H9 (cell line): ENCODE results near the gene CDYL. TPM values are rescaled to one million over a fixed set of nuclear protein-coding genes. Genes with fewer than 3 reads are reported as not detected.

Experiments
- DNase-seq: peaks from one replicate; pipeline ENCODE4 v3.0.0-alpha.2; 2017
- H2AFZ ChIP-seq: one replicate; pipeline ENCODE4 v1.6.1; 2013; ENCODE audit warnings: mild to moderate bottlenecking, low read length, control low read depth, moderate library complexity
- H2AK5ac ChIP-seq: 2 replicates; pipeline ENCODE4 v1.6.1; 2013; ENCODE audit warnings: low read length, control low read depth, mixed read lengths; ENCODE audit not compliant: insufficient read length
- H2BK120ac ChIP-seq: one replicate; pipeline ENCODE4 v1.6.1; 2013; ENCODE audit warnings: low read depth, mild to moderate bottlenecking, low read length, control low read depth, inconsistent platforms; ENCODE audit not compliant: poor library complexity, severe bottlenecking
- H2BK12ac ChIP-seq: 2 replicates; pipeline ENCODE4 v1.6.1; 2013; ENCODE audit warnings: low read length, control low read depth, mixed read lengths, low read depth; ENCODE audit not compliant: insufficient read length
- H2BK15ac ChIP-seq: 2 replicates; pipeline ENCODE4 v1.6.1; 2013; ENCODE audit warnings: low read depth, low read length, control low read depth
- H2BK20ac ChIP-seq: one replicate; pipeline ENCODE4 v1.6.1; 2013; ENCODE audit warnings: low read depth, mild to moderate bottlenecking, low read length, control low read depth, inconsistent platforms; ENCODE audit not compliant: poor library complexity, severe bottlenecking
- H2BK5ac ChIP-seq: 2 replicates; pipeline ENCODE4 v1.6.1; 2013; ENCODE audit warnings: low read length, control low read depth, mixed read lengths; ENCODE audit not compliant: insufficient read length
- H3K14ac ChIP-seq: 2 replicates; pipeline ENCODE4 v1.6.1; 2013; ENCODE audit warnings: low read length, control low read depth; ENCODE audit not compliant: insufficient read depth
- H3K18ac ChIP-seq: 2 replicates; pipeline ENCODE4 v1.6.1; 2013; ENCODE audit warnings: low read depth, mild to moderate bottlenecking, mixed read lengths, low read length, control low read depth; ENCODE audit not compliant: insufficient read length
- H3K23ac ChIP-seq: 2 replicates; pipeline ENCODE4 v1.6.1; 2013; ENCODE audit warnings: low read length, control low read depth, mixed read lengths, low read depth; ENCODE audit not compliant: insufficient read length
- H3K23me2 ChIP-seq: 2 replicates; pipeline ENCODE4 v1.6.1; 2013; ENCODE audit warnings: low read depth, mild to moderate bottlenecking, mixed read lengths, low read length, control low read depth; ENCODE audit not compliant: insufficient read length, poor library complexity, severe bottlenecking
- H3K27ac ChIP-seq: 2 replicates; pipeline ENCODE4 v1.5.1; 2013; ENCODE audit warnings: low read length, control low read depth, mixed read lengths, low read depth; ENCODE audit not compliant: insufficient read length
- H3K27me3 ChIP-seq: 2 replicates; pipeline ENCODE4 v1.6.1; 2013; ENCODE audit warnings: low read length, control low read depth, inconsistent platforms; ENCODE audit not compliant: insufficient read depth
- H3K4ac ChIP-seq: 2 replicates; pipeline ENCODE4 v1.6.1; 2013; ENCODE audit warnings: low read depth, mild to moderate bottlenecking, control low read depth, inconsistent platforms, low read length, moderate library complexity
- H3K4me1 ChIP-seq: 2 replicates; pipeline ENCODE4 v1.6.1; 2013; ENCODE audit warnings: low read length, control low read depth, inconsistent platforms; ENCODE audit not compliant: insufficient read depth
- H3K4me2 ChIP-seq: 2 replicates; pipeline ENCODE4 v1.6.1; 2013; ENCODE audit warnings: low read length, control low read depth, mixed read lengths; ENCODE audit not compliant: insufficient read length, insufficient read depth
- H3K56ac ChIP-seq: 2 replicates; pipeline ENCODE4 v1.6.1; 2013; ENCODE audit warnings: low read depth, mild to moderate bottlenecking, mixed read lengths, low read length, control low read depth; ENCODE audit not compliant: insufficient read length
- H3K79me1 ChIP-seq: 2 replicates; pipeline ENCODE4 v1.6.1; 2013; ENCODE audit warnings: low read depth, mild to moderate bottlenecking, moderate library complexity, low read length, control low read depth, inconsistent platforms; ENCODE audit not compliant: insufficient read depth, poor library complexity, severe bottlenecking
- H3K79me2 ChIP-seq: 2 replicates; pipeline ENCODE4 v1.6.1; 2013; ENCODE audit warnings: low read length, control low read depth, inconsistent platforms; ENCODE audit not compliant: insufficient read depth
- H3K9ac ChIP-seq: 2 replicates; pipeline ENCODE4 v1.6.1; 2013; ENCODE audit warnings: low read length, control low read depth, mixed read lengths; ENCODE audit not compliant: insufficient read length; ENCODE audit errors: extremely low read depth
- H3K9me3 ChIP-seq: one replicate; pipeline ENCODE4 v1.6.1; 2013; ENCODE audit warnings: low read depth, low read length, inconsistent platforms; ENCODE audit not compliant: control insufficient read depth
- H3T11ph ChIP-seq: one replicate; pipeline ENCODE4 v1.6.1; 2013; ENCODE audit warnings: mild to moderate bottlenecking, low read length, control low read depth, inconsistent platforms
- H4K20me1 ChIP-seq: one replicate; pipeline ENCODE4 v1.6.1; 2013; ENCODE audit not compliant: control insufficient read depth, insufficient read length, insufficient read depth
- H4K5ac ChIP-seq: 2 replicates; pipeline ENCODE4 v1.6.1; 2013; ENCODE audit warnings: low read depth, mild to moderate bottlenecking, mixed read lengths, low read length, control low read depth; ENCODE audit not compliant: insufficient read length
- H4K8ac ChIP-seq: replicated peaks from 2 replicates; pipeline ENCODE4 v1.6.1; 2013; ENCODE audit warnings: low read length, control low read depth, mixed read lengths, low read depth; ENCODE audit not compliant: insufficient read length
- H4K91ac ChIP-seq: 2 replicates; pipeline ENCODE4 v1.6.1; 2013; ENCODE audit warnings: low read depth, mild to moderate bottlenecking, moderate library complexity, mixed read lengths, low read length, control low read depth; ENCODE audit not compliant: insufficient read length
- H3K27ac Mint-ChIP-seq, 3 experiments: 2 replicates in 2 of 3; 3 replicates in 1 of 3; pipeline ENCODE4 v1.8.0; 2020 to 2021; ENCODE audit warnings: mixed read lengths in 3 of 3, mild to moderate bottlenecking in 1 of 3, moderate library complexity in 1 of 3
- H3K27me3 Mint-ChIP-seq: 2 replicates; pipeline ENCODE4 v1.8.0; 2021; ENCODE audit warnings: low read depth, mild to moderate bottlenecking, moderate library complexity, mixed read lengths
- H3K36me3 Mint-ChIP-seq, 3 experiments: 2 replicates in 2 of 3; 3 replicates in 1 of 3; pipeline ENCODE4 v1.8.0; 2020 to 2021; ENCODE audit warnings: low read depth in 3 of 3, mixed read lengths in 3 of 3; ENCODE audit not compliant: insufficient read depth in 1 of 3
- H3K4me1 Mint-ChIP-seq, 2 experiments: 2 replicates each; pipeline ENCODE4 v1.8.0; 2020; ENCODE audit warnings: mixed read lengths in 2 of 2
- H3K4me3 Mint-ChIP-seq, 2 experiments: 2 replicates in 1 of 2; 3 replicates in 1 of 2; pipeline ENCODE4 v1.8.0; 2020 to 2021; ENCODE audit warnings: mild to moderate bottlenecking in 2 of 2, mixed read lengths in 2 of 2, moderate library complexity in 1 of 2
- H3K9me3 Mint-ChIP-seq, 2 experiments: 2 replicates in 1 of 2; 3 replicates in 1 of 2; pipeline ENCODE4 v1.8.0; 2020; ENCODE audit warnings: mild to moderate bottlenecking in 2 of 2, mixed read lengths in 2 of 2, moderate library complexity in 1 of 2
- WGBS: extraction: QIAGEN DNeasy Blood & Tissue Kit; methylation state at CpG from one replicate; pipeline ENCODE4 v1.1.7; 2013; ENCODE audit warnings: missing lambda C conversion rate, low lambda C conversion rate, mixed read lengths; ENCODE audit not compliant: insufficient read length; ENCODE audit errors: extremely low coverage; 5-methylcytosine and 5-hydroxymethylcytosine counted together
- total RNA-seq: library from RNA; stranded (reverse); gene quantifications from 2 replicates; pipeline ENCODE4 v1.2.1, GENCODE V29; 2021
- TF ChIP-seq, protein P1 (sequence below): fragments of 200-600 bp; sonication (generic); conservative IDR thresholded peaks from 3 replicates; pipeline ENCODE4 v1.8.0; 2021; ENCODE audit warnings: antibody characterized with exemption, mild to moderate bottlenecking

Gene CDYL
- total RNA-seq, 1 experiment from 2014 or later = 95.0 TPM

DNA sequence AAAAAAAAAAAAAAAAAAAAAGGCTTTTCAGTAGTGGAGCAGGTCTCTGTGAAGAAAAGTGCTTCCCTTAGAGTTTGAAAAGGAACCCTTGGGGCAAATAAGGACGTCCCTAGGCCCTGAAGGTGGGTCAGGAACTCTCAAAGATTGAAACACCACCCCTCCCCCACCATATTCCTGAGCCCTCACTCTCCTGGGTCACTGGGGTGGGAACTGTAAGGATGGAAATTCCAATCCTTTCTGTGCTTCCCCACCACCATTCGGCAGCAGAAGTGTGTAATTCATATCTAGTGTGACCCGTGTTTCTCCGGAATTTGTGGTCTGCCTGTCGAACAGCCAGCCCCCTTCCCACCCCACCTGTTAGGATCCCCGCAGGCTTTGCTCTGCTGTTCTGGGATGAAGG, 12.3 kb downstream of the CDYL start:
- peaks cover 52 to 65% of the 10 kb centered on the region in 2 experiments for H3K4me1 Mint-ChIP-seq
- Histone ChIP-seq H2AK5ac (no peak overlapping the region), H3K56ac (no peak overlapping the region), H2BK12ac (no peak overlapping the region), H2BK15ac (no peak overlapping the region), H3K9me3 (no peaks in the 10 kb centered on the region), H2BK5ac (no peak overlapping the region), H3K4me1 (peaks cover 5% of the 10 kb centered on the region; the same call in 1 of the 2 replicates), H2AFZ (no peak overlapping the region), H4K8ac (no peak overlapping the region), H3K14ac (no peak overlapping the region), H2BK20ac (no peak overlapping the region), H4K91ac (no peak overlapping the region), H3K79me2 (peaks cover 70% of the 10 kb centered on the region; the same call in 1 of the 2 replicates), H3K27me3 (peaks cover 2% of the 10 kb centered on the region; the same call in 1 of the 2 replicates), H3K4ac (no peak overlapping the region), H3K18ac (no peak overlapping the region), H3K23ac (no peak overlapping the region), H3K9ac (no peak overlapping the region), H3K27ac (no peak overlapping the region), H3K4me2 (no peak overlapping the region), H4K5ac (no peak overlapping the region), H2BK120ac (no peak overlapping the region), H4K20me1 (no peaks in the 10 kb centered on the region), H3K23me2 (no peaks in the 10 kb centered on the region), H3T11ph (no peak overlapping the region), H3K79me1 (peaks cover 15% of the 10 kb centered on the region)
- H3K27ac Mint-ChIP-seq = no peak overlapping the region
- DNase-seq = no peak
- H3K4me3 Mint-ChIP-seq = no peak overlapping the region; a peak in 1 of 5 replicates
- peaks cover 4% of the 10 kb centered on the region in 2 experiments for H3K9me3 Mint-ChIP-seq
- peaks cover 9 to 15% (median 10%) of the 10 kb centered on the region in 3 experiments for H3K36me3 Mint-ChIP-seq
- H3K27me3 Mint-ChIP-seq = peaks cover 51% of the 10 kb centered on the region
- TF ChIP-seq, protein P1, sequence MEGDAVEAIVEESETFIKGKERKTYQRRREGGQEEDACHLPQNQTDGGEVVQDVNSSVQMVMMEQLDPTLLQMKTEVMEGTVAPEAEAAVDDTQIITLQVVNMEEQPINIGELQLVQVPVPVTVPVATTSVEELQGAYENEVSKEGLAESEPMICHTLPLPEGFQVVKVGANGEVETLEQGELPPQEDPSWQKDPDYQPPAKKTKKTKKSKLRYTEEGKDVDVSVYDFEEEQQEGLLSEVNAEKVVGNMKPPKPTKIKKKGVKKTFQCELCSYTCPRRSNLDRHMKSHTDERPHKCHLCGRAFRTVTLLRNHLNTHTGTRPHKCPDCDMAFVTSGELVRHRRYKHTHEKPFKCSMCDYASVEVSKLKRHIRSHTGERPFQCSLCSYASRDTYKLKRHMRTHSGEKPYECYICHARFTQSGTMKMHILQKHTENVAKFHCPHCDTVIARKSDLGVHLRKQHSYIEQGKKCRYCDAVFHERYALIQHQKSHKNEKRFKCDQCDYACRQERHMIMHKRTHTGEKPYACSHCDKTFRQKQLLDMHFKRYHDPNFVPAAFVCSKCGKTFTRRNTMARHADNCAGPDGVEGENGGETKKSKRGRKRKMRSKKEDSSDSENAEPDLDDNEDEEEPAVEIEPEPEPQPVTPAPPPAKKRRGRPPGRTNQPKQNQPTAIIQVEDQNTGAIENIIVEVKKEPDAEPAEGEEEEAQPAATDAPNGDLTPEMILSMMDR = no peak
- no CpG with 5 or more reads among the region's 6 CpGs for WGBS
